Measurements from ENCODE around the gene DNAJC11.

The DNAJC11 gene

DNA sequence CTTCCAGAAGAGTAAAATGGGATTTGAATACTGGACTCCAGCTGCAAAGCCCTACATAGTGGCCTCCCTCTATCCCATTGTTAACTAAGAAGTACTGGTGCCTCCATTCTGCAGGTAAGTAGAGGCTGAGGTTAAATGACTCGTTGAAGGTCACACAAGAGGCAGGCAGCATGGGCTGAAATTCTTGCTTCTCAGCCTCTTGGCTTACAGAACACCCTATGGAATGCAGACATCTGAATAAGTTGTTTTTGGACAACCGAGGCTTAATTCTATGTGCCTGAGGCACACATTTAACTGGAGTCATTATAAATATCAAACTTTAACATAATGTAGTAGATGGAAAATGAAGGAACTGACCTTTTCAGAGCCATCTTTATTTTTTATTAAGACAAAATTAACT lies 5.7 kb downstream of the DNAJC11 start:
- TF ChIP-seq, protein P1, sequence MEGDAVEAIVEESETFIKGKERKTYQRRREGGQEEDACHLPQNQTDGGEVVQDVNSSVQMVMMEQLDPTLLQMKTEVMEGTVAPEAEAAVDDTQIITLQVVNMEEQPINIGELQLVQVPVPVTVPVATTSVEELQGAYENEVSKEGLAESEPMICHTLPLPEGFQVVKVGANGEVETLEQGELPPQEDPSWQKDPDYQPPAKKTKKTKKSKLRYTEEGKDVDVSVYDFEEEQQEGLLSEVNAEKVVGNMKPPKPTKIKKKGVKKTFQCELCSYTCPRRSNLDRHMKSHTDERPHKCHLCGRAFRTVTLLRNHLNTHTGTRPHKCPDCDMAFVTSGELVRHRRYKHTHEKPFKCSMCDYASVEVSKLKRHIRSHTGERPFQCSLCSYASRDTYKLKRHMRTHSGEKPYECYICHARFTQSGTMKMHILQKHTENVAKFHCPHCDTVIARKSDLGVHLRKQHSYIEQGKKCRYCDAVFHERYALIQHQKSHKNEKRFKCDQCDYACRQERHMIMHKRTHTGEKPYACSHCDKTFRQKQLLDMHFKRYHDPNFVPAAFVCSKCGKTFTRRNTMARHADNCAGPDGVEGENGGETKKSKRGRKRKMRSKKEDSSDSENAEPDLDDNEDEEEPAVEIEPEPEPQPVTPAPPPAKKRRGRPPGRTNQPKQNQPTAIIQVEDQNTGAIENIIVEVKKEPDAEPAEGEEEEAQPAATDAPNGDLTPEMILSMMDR (conservative IDR thresholded peaks at IDR 0.05; ENCODE audit: low read length): no peak
- no peak for DNase-seq (ENCODE audit: low read depth)

DNA sequence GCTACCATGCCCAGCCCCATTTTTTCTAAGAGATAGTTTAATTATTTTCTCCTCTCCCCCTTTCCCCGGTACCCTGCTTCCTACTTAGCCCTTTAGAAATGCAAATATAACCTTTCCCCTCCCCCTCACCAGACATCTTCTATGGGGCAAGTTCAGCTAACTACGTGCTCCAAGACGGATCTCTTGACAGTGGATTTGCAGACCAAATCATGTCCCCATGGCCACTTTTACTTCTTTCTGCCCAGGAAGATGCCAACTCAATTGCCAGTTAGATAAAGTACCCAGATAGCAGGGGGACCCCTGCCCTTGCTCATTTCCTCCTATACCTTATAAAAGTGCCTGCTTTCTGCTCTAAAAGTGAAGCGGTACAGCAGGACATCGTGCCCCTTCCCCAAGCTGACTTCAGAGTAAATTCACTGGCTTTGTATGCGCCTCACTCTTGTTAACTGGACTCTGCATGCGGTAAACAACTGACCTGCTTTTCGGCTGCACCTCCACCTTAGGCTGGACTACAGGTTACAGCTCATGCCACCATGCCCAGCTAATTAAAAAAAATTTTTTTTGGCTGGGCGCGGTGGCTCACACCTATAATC lies 7.4 kb downstream of the DNAJC11 start:
- no peak overlapping the region for H3K4me3 ChIP-seq (ENCODE audit: low read length)
- no peak for DNase-seq (ENCODE audit: low read depth)

More for the DNA sequence above, 5.7 kb downstream of the DNAJC11 start:
- no peak overlapping the region for H3K4me3 ChIP-seq (ENCODE audit: low read length)

DNA sequence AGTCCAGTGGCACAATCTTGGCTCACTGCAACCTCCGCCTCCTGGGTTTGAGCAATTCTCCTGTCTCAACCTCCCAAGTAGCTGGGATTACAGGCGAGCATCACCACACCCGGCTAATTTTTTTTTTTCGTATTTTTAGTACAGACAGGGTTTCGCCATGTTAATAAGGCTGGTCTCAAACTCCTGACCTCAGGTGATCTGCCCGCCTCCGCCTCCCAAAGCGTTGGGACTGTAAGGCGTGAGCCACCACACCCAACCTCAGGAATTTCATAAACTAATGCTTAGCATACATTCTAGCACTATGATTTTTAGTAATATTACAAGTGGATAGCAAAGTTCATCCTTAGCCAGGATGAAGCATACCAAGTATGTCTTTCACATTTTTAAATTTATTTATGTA lies 8.7 kb downstream of the DNAJC11 start:
- TF ChIP-seq, protein P1 (conservative IDR thresholded peaks at IDR 0.05; ENCODE audit: low read length): no peak
- H3K4me3 ChIP-seq (ENCODE audit: low read length): no peak overlapping the region
- DNase-seq (ENCODE audit: low read depth): no peak

More for the DNA sequence above, 7.4 kb downstream of the DNAJC11 start:
- TF ChIP-seq, protein P1 (conservative IDR thresholded peaks at IDR 0.05; ENCODE audit: low read length): no peak

DNA sequence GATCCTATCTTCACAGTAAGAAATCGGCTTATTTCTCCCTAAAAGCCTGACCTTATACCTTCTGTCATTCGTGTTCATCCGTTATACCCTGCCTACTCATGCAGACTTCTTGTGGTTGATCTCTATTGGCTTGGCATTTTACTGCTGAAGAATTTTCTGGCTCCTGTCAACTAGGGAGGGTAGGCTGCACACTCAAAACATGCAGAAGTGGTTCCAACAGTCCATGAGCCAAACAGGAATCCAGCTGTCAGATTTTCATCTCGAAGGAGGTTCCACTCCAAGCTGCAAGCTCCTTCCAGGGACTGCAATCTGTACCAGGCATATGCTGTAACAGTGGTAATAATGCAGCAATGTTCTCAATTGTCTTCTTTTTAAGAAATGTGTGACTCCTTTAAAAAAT lies 10.1 kb downstream of the DNAJC11 start:
- no peak overlapping the region for H3K4me3 ChIP-seq (ENCODE audit: low read length)
- TF ChIP-seq, protein P1 (conservative IDR thresholded peaks at IDR 0.05; ENCODE audit: low read length): no peak
- peak; percentile 21 for DNase-seq (ENCODE audit: low read depth)

DNA sequence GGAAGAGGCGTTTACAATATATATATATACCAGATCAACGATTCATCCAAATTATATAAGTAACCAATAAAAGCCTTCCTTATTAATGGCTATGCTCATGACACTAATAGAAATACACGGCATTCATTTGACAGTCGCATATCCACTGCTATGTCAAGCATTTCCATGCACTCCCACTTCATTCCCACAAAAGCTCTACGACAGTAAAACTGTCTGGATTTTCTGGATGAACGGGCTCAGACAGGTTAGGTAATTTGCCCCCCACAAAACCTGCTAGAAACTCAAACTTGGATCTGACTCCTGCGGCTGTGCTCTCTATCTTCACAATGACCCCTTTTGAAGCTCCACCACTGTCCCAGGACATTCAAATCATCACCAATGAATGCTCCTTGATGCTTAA lies 11.4 kb downstream of the DNAJC11 start:
- no peak for DNase-seq (ENCODE audit: low read depth)
- TF ChIP-seq, protein P1 (conservative IDR thresholded peaks at IDR 0.05; ENCODE audit: low read length): no peak

DNA sequence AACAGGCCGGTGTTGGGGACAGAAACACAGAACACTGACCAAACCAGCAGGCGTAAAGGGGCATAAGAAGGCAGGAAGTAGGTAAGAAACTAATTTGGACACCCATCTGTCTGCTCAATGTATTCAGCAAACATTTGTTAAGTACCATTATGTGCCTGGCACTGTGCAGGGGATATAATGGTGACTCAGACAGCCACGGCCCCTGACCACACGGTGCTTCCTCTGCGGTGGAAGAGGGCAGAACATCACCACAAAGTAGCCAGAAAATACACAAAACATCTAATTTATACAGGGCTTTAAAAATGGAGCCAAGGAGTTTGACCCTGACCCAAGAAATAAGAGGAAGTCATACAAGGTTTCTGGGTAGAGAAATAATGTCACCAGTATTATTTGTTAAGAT lies 12.9 kb downstream of the DNAJC11 start:
- no peak for DNase-seq (ENCODE audit: low read depth)
- TF ChIP-seq, protein P1 (conservative IDR thresholded peaks at IDR 0.05; ENCODE audit: low read length): no peak
- H3K4me3 ChIP-seq (ENCODE audit: low read length): no peak overlapping the region

More for the DNA sequence above, 11.4 kb downstream of the DNAJC11 start:
- H3K4me3 ChIP-seq (ENCODE audit: low read length): no peak overlapping the region

DNA sequence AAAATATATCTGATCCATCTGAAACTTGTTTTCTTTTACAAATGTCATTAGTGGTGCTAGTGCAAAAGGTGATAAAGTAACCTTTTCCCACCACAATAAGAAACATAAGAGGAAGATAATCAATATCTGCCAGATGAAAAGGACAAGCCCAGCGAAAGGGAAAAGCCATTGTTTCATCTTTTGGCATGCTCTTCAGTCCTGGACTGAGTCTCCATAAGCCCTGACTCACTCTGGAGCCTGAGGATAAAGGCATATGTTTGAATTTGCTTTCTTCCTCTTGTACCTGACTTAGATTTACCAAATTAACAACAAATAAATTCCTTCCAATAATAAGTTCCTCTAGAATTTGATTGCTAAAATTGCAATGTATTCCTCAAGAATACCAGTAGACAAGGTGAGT lies 13.6 kb downstream of the DNAJC11 start:
- TF ChIP-seq, protein P1 (conservative IDR thresholded peaks at IDR 0.05; ENCODE audit: low read length): no peak
- DNase-seq (ENCODE audit: low read depth): no peak
- no peak overlapping the region for H3K4me3 ChIP-seq (ENCODE audit: low read length)
